HG03280 (cell line): ENCODE results near the gene HTN3.
"Not testable (repeated sequence)": the region's sequence is repeated elsewhere in the genome, so short reads cannot be mapped to it uniquely, and the experiment has no call there.

ENCODE experiments used
- ATAC-seq: cut with Tn5 transposase; IDR thresholded peaks from one replicate; pipeline ENCODE4 v1.9.1; 2021; ENCODE audit warnings: mild to moderate bottlenecking, moderate library complexity; ENCODE audit not compliant: unreplicated experiment

Gene HTN3

DNA sequence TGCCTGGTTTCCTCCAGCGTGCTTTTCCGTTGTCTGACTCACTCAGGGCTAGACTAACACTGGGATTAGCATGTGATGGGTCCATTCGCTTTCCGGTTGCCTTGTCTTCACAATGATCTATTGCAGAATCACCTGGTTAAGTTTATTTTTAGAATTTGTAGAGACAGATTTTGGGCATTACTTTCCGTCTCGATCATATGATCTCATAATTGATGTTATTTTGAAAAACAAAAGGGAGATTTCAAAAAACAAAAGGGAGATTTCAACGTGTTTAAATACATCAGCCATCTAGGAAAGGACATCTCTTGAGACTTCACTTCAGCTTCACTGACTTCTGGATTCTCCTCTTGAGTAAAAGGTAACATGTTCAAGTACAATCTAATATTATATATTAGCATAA is at the start of gene HTN3:
HTN3 (plus strand) TSS at position 301 of the 400 bp plus-strand sequence. CDS start 2,282 bp downstream, outside the sequence.
- ATAC-seq = not testable (repeated sequence)

DNA sequence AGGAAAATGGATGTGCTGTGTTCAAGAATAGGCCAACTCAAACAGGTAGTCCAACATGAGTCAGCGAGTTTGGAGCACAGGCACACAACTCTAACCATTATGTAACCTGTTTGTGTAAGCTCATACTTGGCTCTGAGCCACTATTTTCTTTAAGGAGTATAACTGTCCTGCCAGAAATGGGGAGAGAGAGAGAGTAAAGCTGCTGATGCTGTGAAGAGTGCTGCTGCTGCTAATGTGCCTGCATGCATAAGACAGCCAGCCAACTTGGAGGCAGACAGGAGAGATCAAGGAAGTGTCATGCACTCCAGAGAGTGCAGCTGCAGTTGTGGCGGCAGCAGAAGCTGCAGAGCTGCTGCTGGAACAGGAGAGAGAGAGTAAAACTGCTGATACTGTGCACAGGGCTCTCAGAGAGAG is 44.2 kb upstream of the HTN3 start:
- peak; percentile 38 for ATAC-seq

DNA sequence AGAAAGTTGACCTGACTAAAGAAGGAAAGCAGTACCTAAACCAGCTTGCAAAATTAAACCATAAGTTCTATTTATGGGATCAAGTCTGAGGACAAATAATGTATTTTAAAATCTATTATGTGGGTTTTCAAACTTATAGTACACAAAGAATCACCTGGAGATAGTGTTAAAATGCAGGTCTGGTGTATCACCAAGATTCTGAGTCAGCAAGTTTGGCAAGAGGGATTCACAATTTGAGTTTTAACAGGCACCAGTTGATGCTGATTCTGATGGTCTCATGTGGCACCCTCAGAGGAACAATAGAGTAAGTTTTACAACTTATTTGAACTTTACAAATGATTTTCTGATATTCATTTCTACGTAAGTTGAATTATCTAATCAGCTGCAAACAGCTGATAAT is 41.6 kb upstream of the HTN3 start:
- no peak for ATAC-seq

DNA sequence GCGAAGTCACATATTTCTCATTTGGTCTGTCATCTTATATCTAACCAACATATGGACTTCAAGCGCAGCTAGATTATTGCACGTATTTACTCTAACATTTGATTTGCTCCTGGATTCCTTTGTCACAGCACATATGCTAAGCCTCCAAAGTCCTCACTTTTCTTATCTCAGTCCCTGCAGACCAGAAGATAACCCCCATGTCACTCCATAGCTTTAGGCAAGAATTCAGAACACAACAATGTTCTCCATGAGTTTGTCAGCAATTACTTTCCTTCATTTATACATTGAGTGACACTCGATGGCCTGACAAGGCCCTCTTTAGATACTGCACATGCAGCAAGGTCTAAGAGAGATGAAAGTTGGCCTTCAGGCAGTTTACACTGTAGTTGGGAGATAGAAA is 37.2 kb upstream of the HTN3 start:
- no peak for ATAC-seq

DNA sequence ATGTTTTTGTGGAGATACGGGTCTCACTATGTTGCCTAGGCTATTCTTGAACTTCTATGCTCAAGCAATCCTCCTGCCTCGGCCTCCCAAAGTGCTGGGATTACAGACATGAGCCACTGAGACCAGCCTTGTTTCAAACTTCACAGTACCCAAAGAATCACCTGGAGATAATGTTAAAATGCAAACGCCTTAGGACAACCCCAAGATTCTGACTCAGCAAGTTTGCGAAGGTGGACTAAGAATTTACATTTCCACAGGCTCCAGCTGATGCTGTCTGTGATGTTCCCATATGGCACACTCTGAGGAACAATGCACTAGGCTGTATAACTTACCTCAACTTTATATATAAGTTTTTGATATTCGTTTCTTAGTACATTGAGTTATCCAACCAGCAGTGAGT is 33.5 kb upstream of the HTN3 start:
- ATAC-seq = no peak

DNA sequence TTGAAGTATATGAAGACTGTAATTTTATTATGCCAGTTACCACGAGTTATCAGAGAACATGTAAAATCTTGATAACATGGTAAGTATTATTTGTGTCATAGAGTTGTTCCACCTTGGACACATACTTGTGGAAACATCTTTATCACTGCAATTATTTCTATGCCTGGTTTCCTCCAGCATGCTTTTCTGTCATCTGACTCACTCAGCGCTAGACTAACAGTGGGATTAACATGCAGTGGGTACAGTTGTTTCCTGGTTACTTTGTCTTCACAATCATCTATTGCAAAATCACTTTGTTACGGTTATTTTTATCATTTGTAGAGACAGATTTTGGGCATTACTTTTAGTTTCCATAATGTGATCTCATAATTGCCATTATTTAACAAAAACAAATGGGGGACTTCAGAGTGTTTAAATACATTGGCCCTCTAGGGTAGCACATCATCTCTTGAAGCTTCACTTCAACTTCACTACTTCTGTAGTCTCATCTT is 32.7 kb upstream of the HTN3 start, which contains the start of gene STATH:
STATH (plus strand) TSS at position 441 of the 491 bp plus-strand sequence. CDS start 2,472 bp downstream, outside the sequence.
- no peak for ATAC-seq

DNA sequence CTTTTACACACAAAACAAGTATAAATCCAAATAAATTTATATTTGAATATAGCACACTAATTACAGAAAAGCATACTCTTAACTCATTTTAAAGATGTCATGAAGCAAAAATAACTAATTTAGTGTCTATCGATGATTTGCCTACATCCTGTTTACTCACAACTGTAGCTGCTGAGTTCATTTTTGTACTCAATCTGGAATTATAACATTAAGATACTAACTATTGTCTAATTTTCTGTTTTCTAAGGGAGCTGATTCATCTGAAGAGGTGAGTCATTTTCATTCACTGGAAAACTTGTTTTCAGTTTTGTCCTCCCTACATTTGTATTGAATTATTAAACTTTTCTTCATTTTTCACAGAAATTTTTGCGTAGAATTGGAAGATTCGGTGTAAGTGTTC is 28.8 kb upstream of the HTN3 start:
- peak; percentile 41 for ATAC-seq

DNA sequence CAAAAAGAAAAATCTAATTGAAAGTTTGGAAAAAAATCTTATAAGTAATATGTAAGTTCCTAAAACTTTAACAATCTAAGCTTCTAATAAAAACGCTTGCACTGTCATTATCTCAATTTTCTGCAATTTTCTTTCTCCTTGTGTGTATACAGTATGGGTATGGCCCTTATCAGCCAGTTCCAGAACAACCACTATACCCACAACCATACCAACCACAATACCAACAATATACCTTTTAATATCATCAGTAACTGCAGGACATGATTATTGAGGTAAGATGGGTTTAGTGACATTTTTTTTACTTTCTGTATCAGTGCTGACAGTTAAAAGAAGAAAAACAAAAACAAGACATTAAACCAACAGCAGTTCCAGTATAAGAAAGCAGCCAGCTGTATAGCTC is 27.5 kb upstream of the HTN3 start:
- ATAC-seq = no peak

DNA sequence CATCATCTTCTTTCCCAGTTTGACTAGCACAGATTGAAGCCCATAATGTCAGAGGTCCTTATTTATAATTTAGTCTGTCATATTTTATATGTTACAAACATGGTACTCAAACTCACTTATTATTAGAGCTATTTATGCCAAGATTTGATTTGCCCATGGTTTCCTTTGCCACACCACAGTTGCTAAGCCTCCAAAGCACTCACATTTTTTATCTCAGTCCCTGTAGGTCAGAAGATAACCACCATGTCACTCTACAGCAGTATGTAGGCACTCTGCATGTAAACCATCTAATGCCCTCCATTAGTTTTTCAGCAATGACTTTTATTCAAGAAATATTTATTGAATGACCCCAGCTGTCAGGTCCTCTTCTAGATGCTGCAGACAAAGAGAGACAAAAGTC is 25.8 kb upstream of the HTN3 start:
- ATAC-seq = no peak

DNA sequence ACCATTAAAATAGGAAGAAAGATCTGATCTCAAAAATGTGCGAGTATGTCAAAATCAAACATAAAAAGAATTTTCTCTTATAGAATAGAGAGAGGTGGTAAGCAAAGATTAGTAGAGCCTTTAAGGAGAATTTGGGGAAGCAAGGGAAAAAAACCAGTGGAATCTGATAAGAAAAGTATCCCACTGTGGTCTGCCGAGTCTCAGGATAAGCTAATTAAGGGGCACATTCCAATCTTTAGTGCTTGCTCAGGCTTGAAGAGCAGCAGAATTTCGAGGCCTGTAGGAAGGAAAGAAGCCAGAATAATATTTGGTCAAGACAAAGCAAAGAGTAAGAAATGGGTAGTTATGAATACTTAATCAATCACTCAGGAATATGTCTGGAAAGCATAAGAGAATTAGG is 19.5 kb upstream of the HTN3 start:
- no peak for ATAC-seq

DNA sequence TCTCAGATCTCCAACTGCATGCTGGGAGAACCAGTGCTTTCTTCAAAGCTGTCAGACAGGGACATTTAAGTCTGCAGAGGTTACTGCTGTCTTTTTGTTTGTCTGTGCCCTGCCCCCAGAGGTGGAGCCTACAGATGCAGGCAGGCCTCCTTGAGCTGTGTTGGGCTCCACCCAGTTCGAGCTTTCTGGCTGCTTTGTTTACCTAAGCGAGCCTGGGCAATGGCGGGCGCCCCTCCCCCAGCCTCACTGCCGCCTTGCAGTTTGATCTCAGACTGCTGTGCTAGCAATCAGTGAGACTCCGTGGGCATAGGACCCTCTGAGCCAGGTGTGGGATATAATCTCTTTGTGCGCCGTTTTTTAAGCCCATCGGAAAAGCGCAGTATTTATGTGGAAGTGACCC is 9.3 kb upstream of the HTN3 start:
- not testable (repeated sequence) for ATAC-seq

DNA sequence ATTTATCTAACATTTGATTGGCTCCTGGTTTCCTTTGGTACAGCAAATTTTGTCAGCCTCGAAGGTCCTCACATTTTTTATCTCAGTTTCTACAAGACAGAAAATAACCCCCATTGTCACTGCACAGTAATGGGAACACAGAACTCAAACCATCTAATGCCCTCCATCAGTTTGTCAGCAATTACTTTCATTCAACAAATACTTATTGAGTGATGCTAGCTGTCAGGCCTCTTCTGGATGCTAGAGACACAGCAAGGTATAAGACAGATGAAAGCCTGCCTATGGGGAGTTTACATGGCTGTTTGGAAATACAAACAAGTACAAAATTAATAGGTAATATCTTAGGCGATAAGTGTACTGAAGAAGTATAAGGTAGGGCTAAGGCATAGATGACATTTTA is 5.0 kb upstream of the HTN3 start:
- ATAC-seq = no peak

DNA sequence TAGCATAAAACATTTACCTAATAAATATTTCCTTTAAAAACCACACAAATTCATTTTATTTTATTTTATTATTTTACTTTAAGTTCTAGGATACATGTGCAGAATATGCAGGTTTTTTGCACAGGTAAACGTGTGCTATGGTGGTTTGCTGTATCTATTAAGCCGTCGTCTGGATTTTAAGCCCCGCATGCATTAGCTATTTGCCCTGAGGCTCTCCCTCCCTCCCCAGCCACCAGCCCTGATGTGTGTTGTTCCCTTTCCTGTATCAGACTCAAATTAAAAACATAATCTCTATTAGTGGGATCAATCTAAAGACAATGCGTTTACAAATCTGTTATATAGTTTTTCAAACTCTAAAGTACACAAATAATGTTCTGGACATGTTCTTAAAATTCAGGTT is 1.2 kb upstream of the HTN3 start:
- no peak for ATAC-seq

DNA sequence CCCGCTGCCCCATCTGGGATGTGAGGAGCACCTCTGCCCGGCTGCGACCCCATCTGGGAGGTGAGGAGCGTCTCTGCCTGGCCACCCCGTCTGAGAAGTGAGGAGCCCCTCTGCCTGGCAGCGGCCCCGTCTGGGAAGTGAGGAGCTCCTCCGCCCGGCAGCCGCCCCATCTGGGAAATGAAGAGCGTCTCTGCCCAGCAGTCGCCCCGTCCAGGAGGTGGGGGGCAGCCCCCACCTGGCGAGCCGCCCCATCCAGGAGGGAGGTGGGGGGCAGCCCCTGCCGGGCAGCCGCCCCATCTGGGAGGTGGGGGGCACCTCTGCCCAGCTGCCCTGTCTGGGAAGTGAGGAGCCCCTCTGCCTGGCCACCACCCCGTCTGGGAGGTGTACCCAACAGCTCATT is 9.3 kb downstream of the HTN3 start:
- not testable (repeated sequence) for ATAC-seq

DNA sequence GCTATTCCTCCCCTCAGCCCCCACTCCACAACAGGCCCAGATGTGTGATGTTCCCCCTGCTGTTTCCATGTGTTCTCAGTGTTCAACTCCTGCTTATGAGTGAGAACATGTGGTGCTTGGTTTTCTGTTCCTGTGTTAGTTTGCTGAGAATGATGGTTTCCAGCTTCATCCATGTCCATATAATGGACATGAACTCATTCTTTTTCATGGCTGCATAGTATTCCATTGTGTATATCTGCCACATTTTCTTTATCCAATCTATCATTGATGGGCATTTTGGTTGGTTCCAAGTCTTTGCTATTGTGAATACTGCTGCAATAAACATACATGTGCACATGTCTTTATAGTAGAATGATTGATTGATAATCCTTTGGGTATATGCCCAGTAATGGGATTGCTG is 11.7 kb downstream of the HTN3 start:
- ATAC-seq = not testable (repeated sequence)

DNA sequence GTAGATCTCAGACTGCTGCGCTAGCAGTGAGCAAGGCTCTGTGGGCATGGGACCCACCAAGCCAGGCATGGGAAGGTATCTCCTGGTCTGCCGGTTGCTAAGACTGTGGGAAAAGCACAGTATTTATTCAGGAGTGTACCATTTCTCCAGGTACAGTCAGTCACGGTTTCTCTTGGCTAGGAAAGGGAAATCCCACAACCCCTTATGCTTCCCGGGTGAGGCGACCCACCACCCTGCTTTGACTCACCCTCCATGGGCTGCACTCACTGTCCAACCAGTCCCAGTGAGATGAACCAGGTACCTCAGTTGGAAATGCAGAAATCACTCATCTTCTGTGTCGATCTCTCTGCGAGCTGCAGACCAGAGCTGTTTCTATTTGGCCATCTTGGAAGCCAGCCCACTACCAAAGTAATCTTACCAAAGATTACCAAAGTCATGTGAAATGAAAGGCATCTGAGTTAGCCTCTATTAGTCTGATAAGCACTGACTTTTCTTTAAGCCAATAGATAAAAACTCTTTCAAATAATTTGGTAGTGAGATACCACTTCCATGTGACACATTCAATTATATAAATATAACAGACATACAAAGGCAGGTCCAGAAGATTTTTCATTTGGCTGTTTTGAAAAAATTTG is 13.5 kb downstream of the HTN3 start:
- no peak for ATAC-seq

DNA sequence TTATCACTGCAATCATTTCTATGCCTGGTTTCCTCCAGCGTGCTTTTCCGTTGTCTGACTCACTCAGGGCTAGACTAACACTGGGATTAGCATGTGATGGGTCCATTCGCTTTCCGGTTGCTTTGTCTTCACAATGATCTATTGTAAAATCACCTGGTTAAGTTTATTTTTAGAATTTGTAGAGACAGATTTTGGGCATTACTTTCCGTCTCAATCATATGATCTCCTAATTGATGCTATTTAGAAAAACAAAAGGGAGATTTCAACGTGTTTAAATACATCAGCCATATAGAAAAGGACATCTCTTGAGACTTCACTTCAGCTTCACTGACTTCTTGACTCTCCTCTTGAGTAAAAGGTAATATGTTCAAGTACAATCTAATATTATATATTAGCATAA is 21.9 kb downstream of the HTN3 start, which contains the start of gene HTN1:
HTN1 (plus strand) TSS at position 301 of the 400 bp plus-strand sequence. CDS start 2,639 bp downstream, outside the sequence.
- ATAC-seq = not testable (repeated sequence)

DNA sequence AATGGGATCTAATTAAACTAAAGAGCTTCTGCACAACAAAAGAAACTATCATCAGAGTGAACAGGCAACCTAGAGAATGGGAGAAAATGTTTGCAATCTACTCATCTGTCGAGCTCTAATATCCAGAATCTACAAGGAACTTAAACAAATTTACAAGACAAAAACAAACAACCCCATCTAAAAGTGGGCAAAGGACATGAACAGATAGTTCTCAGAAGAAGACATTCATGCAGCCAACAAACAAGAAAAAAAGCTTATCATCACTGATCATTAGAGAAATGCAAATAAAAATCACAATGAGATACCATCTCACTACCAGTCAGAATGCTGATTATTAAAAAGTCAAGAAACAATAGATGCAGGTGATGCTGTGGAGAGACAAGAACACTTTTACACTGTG is 28.3 kb downstream of the HTN3 start:
- not testable (repeated sequence) for ATAC-seq

DNA sequence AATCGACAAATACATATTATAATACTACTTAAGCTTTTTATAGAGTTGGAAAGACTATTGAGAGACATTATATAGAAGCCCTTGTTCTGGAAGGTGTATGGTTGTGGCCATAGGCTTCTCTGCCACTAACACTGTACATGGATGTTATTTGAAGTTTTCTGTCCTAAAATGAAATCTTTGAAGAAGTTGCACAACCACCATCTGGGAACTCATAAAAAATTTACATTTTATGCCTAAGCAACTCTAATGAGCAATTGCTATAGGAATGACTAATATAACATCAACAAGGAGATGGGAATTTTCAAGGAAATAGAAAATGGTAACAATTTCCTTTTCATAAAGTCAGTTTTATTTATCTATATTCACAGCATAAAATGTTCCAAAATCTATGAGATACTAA is 29.4 kb downstream of the HTN3 start:
- no peak for ATAC-seq

DNA sequence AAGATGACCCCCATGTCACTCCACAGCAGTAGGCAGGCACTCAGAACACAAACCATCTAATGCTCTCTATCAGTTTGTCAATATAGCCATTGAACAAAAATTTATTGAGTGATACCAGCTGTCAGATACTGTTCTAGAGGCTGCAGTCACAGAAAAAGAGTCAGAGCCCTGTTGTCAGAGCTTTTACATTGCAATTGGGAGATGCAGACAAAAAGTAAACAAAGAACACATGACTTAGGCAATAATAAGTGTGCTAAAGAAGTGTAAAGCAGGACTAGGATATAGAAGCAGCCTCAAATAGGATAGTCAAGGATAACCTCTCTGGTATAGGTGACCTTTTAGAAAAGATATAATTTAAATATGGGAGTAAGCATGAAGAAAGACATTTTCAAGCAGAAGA is 30.9 kb downstream of the HTN3 start:
- ATAC-seq = no peak

DNA sequence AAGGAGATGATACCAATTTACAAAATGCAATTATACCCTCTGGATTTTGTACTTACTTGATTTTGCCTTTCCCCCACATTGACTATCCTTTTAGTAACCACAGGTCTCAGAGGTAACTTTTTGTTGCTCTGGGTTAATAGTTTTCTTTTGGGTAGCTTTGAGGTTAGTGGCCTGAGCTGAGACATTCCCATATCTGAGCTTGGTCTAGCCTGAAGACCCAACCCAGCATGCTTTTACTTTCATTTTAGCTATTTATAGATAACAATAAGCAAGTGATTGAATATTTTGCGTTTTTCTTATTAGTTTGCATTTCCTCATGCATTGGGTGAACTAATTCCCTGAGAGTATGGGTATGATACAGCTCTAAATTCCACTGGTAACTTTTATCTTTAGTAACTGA is 33.7 kb downstream of the HTN3 start:
- peak; percentile 69 for ATAC-seq

DNA sequence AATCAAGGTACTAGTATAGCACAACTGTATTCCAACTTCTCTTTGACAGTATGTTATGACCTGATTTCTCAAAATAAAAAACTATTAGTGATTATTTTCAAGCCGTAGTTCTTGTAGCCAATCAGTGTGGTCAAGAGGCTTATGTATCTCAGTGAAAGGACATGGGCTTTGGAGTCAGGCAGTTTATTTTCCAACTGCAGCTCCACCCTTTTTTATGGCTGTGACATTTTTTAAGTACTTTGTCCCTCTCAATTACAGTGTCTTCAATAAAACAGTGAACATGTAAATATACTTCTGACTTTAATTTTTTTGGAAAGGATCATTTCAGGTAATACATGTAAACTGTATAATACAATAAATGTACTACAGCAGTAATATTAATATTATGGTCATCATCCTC is 51.9 kb downstream of the HTN3 start:
- ATAC-seq = no peak
